Measurements from ENCODE around the gene GKN2.

GKN2 gene

DNA sequence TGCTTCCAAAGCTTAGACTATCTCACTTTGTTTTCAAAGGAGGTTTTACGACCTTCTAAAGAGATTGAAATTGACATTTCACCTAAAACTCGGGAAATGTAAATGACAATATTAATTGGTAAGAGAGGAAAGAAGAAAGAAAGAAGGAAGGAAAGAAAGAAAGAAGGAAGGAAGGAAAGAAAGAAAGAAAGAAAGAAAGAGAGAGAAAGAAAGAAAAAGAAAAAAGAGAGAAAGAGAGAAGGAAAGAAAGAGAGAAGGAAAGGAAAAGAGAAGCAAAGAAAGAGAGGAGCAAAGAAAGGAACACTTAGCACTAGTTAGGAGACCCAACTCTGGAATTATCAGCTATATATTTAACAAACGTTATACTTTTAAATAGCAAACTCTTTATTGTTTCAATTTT is 25.4 kb upstream of the GKN2 start:
- Histone ChIP-seq H3K4me3 (ENCODE audit: low read depth, low read length) (no peak overlapping the region), H3K27me3 (ENCODE audit: control insufficient read depth, insufficient read depth, low read length) (no peaks in the 10 kb centered on the region), H3K9me3 (ENCODE audit: control insufficient read depth, insufficient read depth, low read depth, low read length) (no peaks in the 10 kb centered on the region), H3K4me1 (ENCODE audit: control insufficient read depth, insufficient read depth, low read length) (no peaks in the 10 kb centered on the region), H3K36me3 (ENCODE audit: control insufficient read depth, insufficient read depth, low read length) (no peaks in the 10 kb centered on the region), H3K9ac (ENCODE audit: low read length) (no peak overlapping the region), H3K27ac (ENCODE audit: low read depth, low read length) (no peak overlapping the region)

DNA sequence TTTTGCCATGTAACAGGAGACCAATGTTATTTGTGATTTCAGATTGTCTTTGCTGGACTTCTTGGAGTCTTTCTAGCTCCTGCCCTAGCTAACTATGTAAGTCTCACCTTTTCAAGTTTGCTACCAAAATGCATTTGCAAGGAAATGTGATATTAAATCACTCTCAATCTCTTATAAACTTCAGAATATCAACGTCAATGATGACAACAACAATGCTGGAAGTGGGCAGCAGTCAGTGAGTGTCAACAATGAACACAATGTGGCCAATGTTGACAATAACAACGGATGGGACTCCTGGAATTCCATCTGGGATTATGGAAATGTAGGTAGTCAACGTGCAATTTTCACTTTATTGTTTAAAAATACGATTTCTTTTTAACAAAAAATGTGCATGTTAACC is 24.8 kb upstream of the GKN2 start:
- Histone ChIP-seq H3K27ac (ENCODE audit: low read depth, low read length) (no peak overlapping the region), H3K4me3 (ENCODE audit: low read depth, low read length) (no peak overlapping the region), H3K36me3 (ENCODE audit: control insufficient read depth, insufficient read depth, low read length) (no peaks in the 10 kb centered on the region), H3K4me1 (ENCODE audit: control insufficient read depth, insufficient read depth, low read length) (no peaks in the 10 kb centered on the region), H3K9ac (ENCODE audit: low read length) (no peak overlapping the region), H3K27me3 (ENCODE audit: control insufficient read depth, insufficient read depth, low read length) (no peaks in the 10 kb centered on the region), H3K9me3 (ENCODE audit: control insufficient read depth, insufficient read depth, low read depth, low read length) (no peaks in the 10 kb centered on the region)

DNA sequence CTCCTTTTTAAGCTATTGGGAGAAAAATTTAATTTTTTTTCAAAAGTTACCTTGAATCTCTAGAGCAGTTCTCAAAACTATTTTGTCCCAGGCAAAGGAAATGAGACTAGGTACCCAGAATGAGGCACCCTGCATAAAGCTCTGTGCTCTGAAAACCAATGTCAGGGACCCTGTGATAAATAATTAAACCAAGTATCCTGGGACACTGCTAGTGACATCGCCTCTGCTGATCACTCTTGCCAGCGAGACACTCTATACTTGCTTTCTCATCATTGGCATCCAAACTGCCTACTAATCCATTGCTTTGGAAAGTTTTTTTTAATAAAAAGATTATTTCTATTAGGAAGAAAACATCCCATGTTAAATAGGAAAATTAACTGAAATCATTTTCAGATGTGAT is 23.2 kb upstream of the GKN2 start:
- H3K4me1 ChIP-seq (ENCODE audit: control insufficient read depth, insufficient read depth, low read length) = no peaks in the 10 kb centered on the region
- H3K36me3 ChIP-seq (ENCODE audit: control insufficient read depth, insufficient read depth, low read length) = no peaks in the 10 kb centered on the region
- H3K27me3 ChIP-seq (ENCODE audit: control insufficient read depth, insufficient read depth, low read length) = no peaks in the 10 kb centered on the region
- no peaks in the 10 kb centered on the region for H3K9me3 ChIP-seq (ENCODE audit: control insufficient read depth, insufficient read depth, low read depth, low read length)
- no peak overlapping the region for H3K4me3 ChIP-seq (ENCODE audit: low read depth, low read length)
- no peak overlapping the region for H3K27ac ChIP-seq (ENCODE audit: low read depth, low read length)
- H3K9ac ChIP-seq (ENCODE audit: low read length) = no peak overlapping the region

DNA sequence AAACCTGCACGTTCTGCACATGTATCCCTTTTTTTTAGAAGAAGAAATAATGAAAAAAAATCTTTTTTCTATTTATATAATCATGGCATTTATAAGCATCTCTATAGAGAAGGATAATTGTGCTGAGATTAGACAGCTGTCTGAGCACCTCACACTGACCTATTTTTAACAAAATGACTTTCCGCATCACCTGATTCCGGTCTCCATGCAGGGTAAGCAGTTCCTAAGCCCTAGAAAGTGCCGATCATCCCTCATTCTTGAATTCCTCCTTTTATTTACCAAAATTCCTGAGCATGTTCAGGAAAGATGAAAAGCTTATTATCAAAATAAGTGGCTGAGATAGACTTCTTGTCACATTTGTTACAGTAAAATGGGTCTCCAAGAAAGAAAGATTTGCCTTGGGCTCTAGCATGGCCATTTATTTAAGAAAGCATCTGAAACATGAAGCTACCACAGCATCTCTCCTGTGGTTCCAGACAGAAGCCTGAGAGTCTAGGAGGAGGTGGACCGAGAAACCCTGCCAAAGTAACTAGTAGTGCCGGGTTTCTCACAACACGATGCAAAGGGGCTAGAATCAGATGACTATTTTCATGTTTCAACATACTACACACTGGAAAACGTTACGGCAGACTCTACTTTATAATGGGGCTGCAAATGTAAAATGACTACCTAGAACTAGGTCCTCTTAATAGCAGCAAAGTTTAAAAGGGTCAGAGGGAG is 22.4 kb upstream of the GKN2 start:
- H3K36me3 ChIP-seq (ENCODE audit: control insufficient read depth, insufficient read depth, low read length) = no peaks in the 10 kb centered on the region
- H3K9ac ChIP-seq (ENCODE audit: low read length) = no peak overlapping the region
- H3K4me3 ChIP-seq (ENCODE audit: low read depth, low read length) = no peak overlapping the region
- H3K9me3 ChIP-seq (ENCODE audit: control insufficient read depth, insufficient read depth, low read depth, low read length) = no peaks in the 10 kb centered on the region
- no peak overlapping the region for H3K27ac ChIP-seq (ENCODE audit: low read depth, low read length)
- H3K4me1 ChIP-seq (ENCODE audit: control insufficient read depth, insufficient read depth, low read length) = no peaks in the 10 kb centered on the region
- H3K27me3 ChIP-seq (ENCODE audit: control insufficient read depth, insufficient read depth, low read length) = no peaks in the 10 kb centered on the region

DNA sequence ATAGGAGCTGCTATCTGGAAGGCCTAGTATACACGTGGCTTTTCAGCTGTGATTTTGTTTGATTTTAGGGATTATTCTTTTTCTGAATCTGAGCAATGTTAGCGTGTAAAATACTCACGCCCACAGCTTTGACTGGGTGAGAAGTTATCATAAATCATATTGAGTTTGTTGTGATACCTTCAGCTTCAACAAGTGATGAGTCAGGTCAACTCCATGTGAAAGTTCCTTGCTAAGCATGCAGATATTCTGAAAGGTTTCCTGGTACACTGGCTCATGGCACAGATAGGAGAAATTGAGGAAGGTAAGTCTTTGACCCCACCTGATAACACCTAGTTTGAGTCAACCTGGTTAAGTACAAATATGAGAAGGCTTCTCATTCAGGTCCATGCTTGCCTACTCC is 21.6 kb upstream of the GKN2 start, which contains the start of gene GKN1:
TSS of gene GKN1 (plus strand) at position 386 of the 400 bp plus-strand sequence. CDS start 42 bp downstream, outside the sequence.
- no peaks in the 10 kb centered on the region for H3K9me3 ChIP-seq (ENCODE audit: control insufficient read depth, insufficient read depth, low read depth, low read length)
- H3K4me3 ChIP-seq (ENCODE audit: low read depth, low read length) = no peak within 1 kb of the TSS
- no peaks in the 10 kb centered on the region for H3K27me3 ChIP-seq (ENCODE audit: control insufficient read depth, insufficient read depth, low read length)
- no peak within 1 kb of the TSS for H3K9ac ChIP-seq (ENCODE audit: low read length)
- H3K4me1 ChIP-seq (ENCODE audit: control insufficient read depth, insufficient read depth, low read length) = no peaks in the 10 kb centered on the region
- no peaks in the 10 kb centered on the region for H3K36me3 ChIP-seq (ENCODE audit: control insufficient read depth, insufficient read depth, low read length)
- H3K27ac ChIP-seq (ENCODE audit: low read depth, low read length) = no peak within 1 kb of the TSS

DNA sequence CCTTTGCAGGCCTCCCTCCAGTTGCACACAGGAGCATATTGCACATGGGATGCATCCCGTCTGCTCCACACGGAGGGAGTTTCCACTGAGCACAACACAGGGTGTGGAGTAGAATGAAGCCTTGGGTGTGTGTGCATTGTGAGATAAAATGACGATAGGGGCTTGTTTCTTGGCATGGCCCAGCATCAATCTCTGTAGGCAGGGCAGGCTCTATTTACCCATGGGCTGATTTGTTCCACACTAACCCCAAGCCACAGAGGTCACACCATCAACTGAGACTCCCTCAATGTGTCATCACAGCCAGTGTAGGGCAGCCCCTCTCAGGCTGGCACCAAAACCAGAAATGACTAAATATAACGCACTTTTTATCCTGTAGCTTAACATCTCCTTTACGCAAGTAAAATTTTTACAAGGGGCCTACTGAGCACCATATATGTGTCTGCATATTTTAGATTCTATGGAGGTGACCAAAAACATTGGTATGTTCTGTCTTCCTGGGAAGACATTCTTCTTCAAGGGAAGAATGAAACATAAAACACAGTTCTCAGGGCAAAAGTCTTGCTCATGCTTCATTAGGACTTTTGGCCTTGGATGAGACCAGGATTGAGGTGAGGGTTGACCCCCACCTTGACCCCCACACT is 19.0 kb upstream of the GKN2 start:
- H3K27ac ChIP-seq (ENCODE audit: low read depth, low read length) = no peak overlapping the region
- H3K27me3 ChIP-seq (ENCODE audit: control insufficient read depth, insufficient read depth, low read length) = peaks cover 3% of the 10 kb centered on the region; the same call in 1 of the 2 replicates
- H3K4me3 ChIP-seq (ENCODE audit: low read depth, low read length) = no peak overlapping the region
- H3K9ac ChIP-seq (ENCODE audit: low read length) = no peak overlapping the region
- no peaks in the 10 kb centered on the region for H3K4me1 ChIP-seq (ENCODE audit: control insufficient read depth, insufficient read depth, low read length)
- no peaks in the 10 kb centered on the region for H3K36me3 ChIP-seq (ENCODE audit: control insufficient read depth, insufficient read depth, low read length)
- no peaks in the 10 kb centered on the region for H3K9me3 ChIP-seq (ENCODE audit: control insufficient read depth, insufficient read depth, low read depth, low read length)

DNA sequence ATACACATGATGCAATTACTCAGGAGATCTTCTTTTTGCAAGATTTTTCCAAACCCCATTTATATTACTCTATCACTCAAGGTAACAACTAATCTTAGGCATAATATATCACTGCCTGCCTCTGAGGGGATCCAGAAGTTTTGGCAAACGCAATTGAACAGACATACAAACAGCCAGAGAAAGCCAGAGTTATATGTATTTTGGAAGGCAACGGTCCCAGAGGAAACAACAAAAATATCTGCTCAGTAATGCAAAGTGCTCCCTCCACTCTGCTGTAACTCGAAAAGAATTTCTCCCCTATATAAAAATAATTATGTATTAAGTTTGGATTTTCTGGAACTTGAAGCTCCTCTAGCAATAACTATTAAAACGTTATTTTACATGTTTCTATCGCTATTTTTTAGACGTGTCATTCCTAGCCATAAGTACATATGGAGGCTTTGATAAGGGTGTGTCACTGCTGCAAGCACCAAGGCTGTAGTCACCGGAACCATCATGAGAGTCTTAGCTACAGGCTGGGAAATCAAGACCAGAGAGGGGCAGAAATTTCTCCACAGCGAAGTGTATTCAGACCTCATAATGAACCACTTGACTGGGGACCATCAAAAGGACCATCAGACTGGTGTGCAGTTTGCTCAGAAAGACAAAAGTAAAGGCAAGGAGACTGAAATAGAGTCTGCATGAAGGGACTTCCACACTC is 18.0 kb upstream of the GKN2 start:
- no peak overlapping the region for H3K9ac ChIP-seq (ENCODE audit: low read length)
- H3K27ac ChIP-seq (ENCODE audit: low read depth, low read length) = no peak overlapping the region
- peaks cover 3% of the 10 kb centered on the region; the same call in 1 of the 2 replicates for H3K27me3 ChIP-seq (ENCODE audit: control insufficient read depth, insufficient read depth, low read length)
- no peak overlapping the region for H3K4me3 ChIP-seq (ENCODE audit: low read depth, low read length)
- H3K36me3 ChIP-seq (ENCODE audit: control insufficient read depth, insufficient read depth, low read length) = no peaks in the 10 kb centered on the region
- no peaks in the 10 kb centered on the region for H3K9me3 ChIP-seq (ENCODE audit: control insufficient read depth, insufficient read depth, low read depth, low read length)
- H3K4me1 ChIP-seq (ENCODE audit: control insufficient read depth, insufficient read depth, low read length) = no peaks in the 10 kb centered on the region

DNA sequence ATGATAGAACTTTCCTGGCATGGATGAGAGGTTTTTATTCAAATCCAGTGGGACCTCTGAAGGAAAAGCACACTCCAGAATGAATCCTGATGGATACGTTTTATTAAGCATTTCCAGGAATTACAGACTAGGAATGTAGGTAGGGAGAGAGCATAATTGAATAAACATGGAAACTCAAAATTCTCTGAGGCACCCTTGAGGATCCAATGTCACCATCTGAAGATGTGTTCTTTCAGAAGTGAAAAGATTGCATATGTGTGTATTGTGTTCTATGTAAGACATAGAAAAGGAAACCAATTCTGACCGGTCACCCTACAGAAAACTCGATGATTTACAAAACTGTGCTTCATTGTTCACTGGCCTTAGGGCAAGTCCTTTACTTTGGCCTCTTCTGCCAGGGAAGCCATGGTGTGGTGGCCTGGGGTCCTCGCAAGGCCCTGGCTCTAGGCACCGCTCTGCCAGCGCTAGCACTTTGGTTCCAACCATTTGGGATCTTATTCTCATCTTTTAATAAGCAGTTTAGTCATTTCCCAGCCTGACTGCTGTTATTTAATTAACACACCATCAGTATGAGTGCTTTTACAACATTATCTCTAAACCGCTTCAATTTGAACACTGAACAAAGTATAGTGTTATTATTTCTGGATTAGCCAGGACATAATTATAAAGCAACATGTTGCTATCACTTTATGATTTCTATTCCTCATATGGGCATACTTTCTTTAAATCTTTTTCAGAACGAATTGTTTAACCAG is 17.2 kb upstream of the GKN2 start:
- H3K36me3 ChIP-seq (ENCODE audit: control insufficient read depth, insufficient read depth, low read length) = no peaks in the 10 kb centered on the region
- H3K9me3 ChIP-seq (ENCODE audit: control insufficient read depth, insufficient read depth, low read depth, low read length) = no peaks in the 10 kb centered on the region
- no peak overlapping the region for H3K9ac ChIP-seq (ENCODE audit: low read length)
- peaks cover 3% of the 10 kb centered on the region; the same call in 1 of the 2 replicates for H3K27me3 ChIP-seq (ENCODE audit: control insufficient read depth, insufficient read depth, low read length)
- H3K4me3 ChIP-seq (ENCODE audit: low read depth, low read length) = no peak overlapping the region
- no peak overlapping the region for H3K27ac ChIP-seq (ENCODE audit: low read depth, low read length)
- no peaks in the 10 kb centered on the region for H3K4me1 ChIP-seq (ENCODE audit: control insufficient read depth, insufficient read depth, low read length)

DNA sequence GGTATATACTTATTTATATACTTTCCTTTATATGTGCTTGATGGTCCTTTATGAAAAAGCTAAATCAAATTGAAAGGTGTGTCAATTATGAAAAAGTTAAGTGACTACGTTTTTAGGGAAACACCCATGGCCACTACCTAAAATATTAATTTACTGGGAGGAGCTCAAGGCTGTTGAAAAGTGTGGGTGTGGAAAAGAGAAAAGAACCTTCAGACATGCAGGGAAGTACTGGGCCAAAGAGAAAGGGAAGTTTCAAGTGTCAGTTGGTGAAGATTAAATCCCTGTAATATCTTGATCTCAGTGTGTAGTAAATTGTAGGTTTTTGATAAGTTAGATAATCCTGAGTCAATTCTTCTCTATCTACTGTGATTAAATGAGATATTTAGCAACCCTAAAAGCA is 15.5 kb upstream of the GKN2 start:
- Histone ChIP-seq H3K27me3 (ENCODE audit: control insufficient read depth, insufficient read depth, low read length) (peaks cover 3% of the 10 kb centered on the region; the same call in 1 of the 2 replicates), H3K4me3 (ENCODE audit: low read depth, low read length) (no peak overlapping the region), H3K4me1 (ENCODE audit: control insufficient read depth, insufficient read depth, low read length) (no peaks in the 10 kb centered on the region), H3K9ac (ENCODE audit: low read length) (no peak overlapping the region), H3K27ac (ENCODE audit: low read depth, low read length) (no peak overlapping the region), H3K9me3 (ENCODE audit: control insufficient read depth, insufficient read depth, low read depth, low read length) (no peaks in the 10 kb centered on the region), H3K36me3 (ENCODE audit: control insufficient read depth, insufficient read depth, low read length) (no peaks in the 10 kb centered on the region)

DNA sequence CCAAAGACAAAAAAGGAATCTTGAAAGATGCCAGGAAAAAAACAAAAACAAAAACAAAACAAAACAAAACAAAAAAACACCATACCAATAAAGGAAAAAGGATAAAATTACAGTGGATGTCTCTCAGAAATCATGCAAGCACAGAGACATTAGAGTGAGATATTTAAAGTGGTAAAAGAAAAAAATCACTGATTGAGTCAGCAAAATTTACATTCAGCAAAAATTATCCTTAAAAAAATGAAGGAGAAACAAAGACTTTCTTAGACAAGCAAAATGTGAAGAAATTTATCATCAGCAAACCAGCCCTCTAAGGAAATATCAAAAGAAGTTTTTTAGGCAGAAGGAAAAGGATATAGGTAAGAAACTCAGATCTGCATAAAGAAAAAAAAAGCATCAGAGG is 11.6 kb upstream of the GKN2 start:
- Histone ChIP-seq H3K36me3 (ENCODE audit: control insufficient read depth, insufficient read depth, low read length) (no peaks in the 10 kb centered on the region), H3K9me3 (ENCODE audit: control insufficient read depth, insufficient read depth, low read depth, low read length) (no peaks in the 10 kb centered on the region), H3K4me3 (ENCODE audit: low read depth, low read length) (no peak overlapping the region), H3K4me1 (ENCODE audit: control insufficient read depth, insufficient read depth, low read length) (no peaks in the 10 kb centered on the region), H3K27ac (ENCODE audit: low read depth, low read length) (no peak overlapping the region), H3K9ac (ENCODE audit: low read length) (no peak overlapping the region), H3K27me3 (ENCODE audit: control insufficient read depth, insufficient read depth, low read length) (peaks cover 3% of the 10 kb centered on the region; the same call in 1 of the 2 replicates)

All from HUES6 (cell line).